GM12872 (cell line): ENCODE results near the gene GDE1.

Source experiments
- TF ChIP-seq, protein P1 (sequence below): IDR thresholded peaks from 3 replicates; pipeline ENCODE4 v1.5.1; 2011; ENCODE audit warnings: low read depth, mild to moderate bottlenecking, low read length, moderate library complexity; ENCODE audit not compliant: insufficient read depth

The GDE1 gene

DNA sequence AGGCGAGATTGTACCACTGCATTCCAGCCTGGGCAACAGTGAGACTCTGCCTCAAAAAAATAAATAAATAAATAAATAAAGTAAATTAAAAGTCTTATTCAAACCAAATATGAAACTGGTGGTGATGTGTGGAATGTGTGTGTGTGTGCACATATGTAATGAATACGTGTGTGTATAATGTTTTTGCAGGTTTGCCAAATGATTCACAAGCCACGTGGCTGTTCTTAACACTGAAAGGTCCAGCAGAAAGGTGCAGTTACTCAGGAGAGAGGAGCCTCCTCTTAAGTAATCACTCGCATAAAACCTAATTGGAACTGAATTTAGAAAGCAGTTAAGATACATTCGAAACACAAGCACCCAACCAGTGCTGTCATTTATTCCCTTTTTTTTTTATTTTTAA is 22.9 kb downstream of the GDE1 start:
- TF ChIP-seq, protein P1, sequence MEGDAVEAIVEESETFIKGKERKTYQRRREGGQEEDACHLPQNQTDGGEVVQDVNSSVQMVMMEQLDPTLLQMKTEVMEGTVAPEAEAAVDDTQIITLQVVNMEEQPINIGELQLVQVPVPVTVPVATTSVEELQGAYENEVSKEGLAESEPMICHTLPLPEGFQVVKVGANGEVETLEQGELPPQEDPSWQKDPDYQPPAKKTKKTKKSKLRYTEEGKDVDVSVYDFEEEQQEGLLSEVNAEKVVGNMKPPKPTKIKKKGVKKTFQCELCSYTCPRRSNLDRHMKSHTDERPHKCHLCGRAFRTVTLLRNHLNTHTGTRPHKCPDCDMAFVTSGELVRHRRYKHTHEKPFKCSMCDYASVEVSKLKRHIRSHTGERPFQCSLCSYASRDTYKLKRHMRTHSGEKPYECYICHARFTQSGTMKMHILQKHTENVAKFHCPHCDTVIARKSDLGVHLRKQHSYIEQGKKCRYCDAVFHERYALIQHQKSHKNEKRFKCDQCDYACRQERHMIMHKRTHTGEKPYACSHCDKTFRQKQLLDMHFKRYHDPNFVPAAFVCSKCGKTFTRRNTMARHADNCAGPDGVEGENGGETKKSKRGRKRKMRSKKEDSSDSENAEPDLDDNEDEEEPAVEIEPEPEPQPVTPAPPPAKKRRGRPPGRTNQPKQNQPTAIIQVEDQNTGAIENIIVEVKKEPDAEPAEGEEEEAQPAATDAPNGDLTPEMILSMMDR: no peak

DNA sequence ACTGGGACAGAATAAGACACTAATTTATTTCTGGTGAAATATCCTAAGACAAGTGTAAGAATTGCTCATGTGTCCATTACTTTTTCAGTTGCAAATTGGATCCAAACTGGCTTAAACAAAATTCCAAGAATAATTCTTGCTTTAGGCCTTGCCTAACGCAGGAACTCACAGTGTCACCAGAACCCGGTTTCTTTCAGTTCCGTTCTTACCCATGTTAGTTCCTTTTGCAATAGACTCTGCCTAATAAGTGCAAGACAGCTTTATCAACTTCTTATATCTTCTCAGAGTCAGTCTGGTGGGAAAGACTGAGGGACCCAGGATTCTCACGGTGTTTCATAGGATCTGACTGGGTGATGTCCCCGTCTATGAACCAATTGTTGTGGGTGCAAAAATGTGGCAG is 24.7 kb downstream of the GDE1 start:
- TF ChIP-seq, protein P1: no peak

DNA sequence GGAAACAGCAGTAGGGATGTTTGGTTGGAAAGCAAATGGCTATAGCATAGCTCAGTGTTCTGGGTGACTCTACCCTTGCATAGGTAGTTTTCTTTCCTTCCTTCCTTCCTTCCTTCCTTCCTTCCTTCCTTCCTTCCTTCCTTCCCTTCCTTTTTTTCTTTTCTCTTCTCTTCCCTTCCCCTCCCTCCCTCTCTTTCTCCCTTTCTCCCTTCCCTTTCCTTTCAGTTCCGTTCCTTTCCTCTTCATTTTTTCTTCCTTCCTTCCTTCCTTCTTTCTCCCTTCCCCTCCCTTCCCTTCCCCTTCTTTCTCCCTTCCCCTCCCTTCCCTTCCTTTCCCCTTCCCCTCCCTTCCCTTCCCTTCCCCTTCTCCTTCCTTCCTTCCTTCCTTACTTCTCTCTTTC is 31.3 kb downstream of the GDE1 start:
- TF ChIP-seq, protein P1: no peak

DNA sequence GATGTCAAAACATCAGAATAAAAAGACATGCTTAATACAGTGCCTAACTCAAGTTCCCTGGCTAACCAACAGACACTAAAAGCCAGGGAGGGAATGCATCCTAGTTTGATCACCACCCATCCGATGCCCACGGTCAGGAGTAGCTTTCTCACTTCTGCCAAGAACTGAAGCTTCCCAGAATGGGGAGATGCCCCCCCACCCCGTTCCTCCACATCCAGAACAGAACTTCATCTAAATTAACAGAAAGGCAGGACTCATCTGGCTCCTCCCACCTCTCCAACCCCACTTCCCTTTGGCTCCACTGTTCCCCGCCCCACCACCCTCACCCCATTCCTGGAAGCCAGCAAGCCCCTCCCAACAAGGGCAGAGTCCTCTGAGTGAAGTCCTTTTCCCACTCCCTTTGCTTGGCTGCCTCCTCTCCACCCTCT is 33.7 kb downstream of the GDE1 start:
- TF ChIP-seq, protein P1: no peak

DNA sequence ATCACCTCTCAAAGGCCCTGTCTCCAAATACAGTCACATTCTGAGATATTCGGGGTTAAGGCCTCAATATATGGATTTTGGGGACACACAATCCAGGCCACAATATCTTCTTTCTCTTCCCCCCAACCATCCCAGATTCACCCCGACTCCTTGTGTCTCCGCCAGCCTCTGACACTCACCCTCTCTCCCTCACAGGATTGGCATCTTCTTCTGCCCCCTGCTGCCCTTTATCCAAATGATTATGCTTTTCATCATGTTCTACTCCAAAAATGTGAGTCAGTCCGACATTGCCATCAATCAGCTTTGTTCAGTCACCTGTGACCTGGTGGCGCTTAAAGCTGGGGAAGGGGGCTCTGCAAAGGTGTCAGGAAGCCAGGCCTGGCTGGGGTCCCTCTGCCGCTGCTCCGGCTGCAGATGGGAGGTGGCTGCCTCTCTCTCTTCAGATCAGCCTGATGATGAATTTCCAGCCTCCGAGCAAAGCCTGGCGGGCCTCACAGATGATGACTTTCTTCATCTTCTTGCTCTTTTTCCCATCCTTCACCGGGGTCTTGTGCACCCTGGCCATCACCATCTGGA is 35.1 kb downstream of the GDE1 start:
- TF ChIP-seq, protein P1: no peak

DNA sequence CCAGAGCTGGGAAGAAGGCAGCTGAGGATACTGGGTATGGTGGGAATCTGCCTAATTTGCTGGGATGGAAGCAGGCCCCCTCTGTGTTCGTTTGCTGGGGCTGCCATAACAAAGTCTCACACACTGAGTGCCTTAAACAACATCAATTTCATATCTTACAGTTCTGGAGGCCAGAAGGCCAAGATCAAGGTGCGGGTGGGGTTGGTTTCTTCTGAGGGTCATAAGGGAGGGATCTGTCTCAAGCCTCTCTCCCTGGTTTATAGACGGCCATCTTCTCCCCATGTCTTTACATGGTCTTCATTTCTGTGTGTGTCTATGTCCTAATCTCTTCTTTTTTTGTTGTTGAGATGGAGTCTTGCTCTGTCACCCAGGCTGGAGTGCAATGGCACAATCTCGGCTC is 35.8 kb downstream of the GDE1 start:
- TF ChIP-seq, protein P1: no peak

DNA sequence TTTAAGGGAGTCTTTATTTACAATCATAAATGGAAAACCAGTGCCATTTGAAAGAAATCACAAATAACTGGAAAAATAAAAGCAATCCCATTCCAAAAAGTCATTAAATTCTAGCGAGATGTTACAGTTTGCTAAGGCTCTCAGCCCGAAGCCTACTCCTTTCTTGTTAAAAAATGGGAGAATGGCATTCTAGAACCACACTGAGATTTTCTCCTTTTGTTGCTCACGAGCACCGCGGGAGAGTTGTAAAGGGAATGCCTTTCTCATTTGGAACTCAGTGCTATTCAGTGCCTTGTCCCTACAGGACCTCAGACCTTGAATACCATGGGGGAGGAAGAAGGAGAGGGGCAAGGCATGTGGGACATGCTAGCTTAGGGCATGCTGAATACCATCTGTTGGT is 36.3 kb downstream of the GDE1 start:
- TF ChIP-seq, protein P1: no peak

DNA sequence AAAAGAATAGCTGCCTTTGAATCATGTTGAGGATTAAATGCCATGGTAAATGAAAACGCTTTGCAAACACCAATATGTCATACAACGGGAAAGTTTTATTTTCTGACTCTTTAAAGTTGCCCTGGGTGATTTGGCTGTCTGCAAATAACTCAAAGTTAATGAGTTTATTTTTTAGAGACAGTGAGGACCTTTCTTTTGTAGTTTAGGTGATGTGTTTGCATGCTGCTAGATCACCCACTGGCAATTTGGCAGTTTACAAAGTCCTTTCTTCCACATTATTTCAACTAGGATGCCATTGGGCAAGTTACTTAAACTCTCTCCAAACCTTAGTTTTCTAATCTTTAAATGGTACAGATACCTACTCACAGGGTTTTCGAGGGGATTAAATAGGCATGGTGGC is 37.8 kb downstream of the GDE1 start:
- TF ChIP-seq, protein P1: no peak
